HS-27A (cell line): ENCODE data around the gene TUSC2.

Experiments
- DNase-seq: peaks from one replicate; pipeline ENCODE4 v3.0.0-alpha.2; 2012; ENCODE audit warnings: low read depth, missing footprints

TUSC2 gene

DNA sequence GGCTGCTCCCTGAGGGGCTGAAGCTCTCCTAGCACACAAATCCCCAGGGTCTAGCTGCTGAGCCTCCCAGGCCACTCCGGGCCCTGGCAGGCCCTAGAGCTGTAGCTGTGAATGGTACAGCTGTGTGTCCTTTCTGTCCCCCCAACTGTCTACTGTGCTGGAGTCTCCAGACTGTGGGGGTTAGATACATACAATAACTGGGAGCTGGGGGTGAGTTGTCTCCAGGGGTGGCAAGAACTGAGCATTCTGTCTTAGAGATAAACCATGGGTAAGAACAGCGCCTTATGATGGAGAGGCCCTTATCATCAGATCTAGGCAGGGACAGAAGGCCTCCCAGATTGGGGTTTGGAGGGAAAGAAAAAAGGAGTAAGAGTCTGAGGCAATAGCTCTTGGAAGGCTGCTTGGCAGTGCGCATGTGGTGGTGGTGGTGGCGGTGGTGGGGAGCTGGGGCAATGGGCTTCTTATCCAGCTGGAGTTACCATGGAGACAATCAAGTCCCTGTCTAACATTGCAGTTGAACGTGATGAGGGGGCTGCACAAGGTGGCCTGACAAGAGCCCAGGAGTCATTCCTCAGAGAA is 26.3 kb upstream of the TUSC2 start:
- no peak for DNase-seq

DNA sequence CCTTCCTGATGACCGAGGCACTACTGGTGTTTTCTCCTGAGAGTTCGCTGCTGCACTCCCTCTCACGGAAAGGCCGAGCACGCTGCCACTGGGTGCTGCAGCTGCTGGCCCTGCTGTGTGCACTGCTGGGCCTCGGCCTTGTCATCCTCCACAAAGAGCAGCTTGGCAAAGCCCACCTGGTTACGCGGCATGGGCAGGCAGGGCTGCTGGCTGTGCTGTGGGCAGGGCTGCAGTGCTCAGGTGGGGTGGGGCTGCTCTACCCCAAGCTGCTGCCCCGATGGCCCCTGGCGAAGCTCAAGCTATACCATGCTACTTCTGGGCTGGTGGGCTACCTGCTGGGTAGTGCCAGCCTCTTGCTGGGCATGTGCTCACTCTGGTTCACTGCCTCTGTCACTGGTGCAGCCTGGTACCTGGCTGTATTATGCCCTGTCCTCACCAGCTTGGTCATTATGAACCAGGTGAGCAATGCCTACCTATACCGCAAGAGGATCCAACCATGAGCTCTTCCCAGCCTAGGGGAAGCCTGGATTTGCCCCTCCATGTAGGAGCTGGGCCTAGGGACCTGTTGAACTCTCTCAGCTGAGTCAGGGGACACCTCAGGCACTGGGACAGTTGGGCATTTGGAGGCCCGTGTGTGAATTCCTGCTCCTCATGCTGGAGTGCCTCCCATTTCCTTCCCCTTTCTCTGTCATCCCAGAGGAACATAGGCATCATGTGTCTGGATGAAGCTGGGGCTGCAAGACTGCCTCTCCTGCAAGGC is 25.4 kb upstream of the TUSC2 start:
- no peak for DNase-seq

DNA sequence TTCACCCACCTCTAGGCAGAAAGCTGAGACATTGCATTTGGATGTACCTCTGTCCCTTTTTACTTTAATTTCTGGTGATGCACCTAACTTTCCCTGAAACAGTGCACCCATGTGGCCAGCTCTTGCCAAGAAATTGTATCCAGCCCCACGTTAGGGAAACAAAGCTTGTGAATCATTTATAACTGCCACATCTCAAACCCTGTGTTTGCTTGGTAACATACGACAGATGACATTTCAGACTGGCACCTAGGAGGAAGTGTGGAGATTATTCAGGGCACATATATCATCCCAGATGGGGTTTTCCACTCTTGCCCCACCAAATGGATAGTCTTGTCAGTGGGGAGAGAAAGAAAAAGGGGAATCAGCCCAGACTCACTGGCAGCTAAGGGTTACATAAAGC is 24.8 kb upstream of the TUSC2 start:
- no peak for DNase-seq

DNA sequence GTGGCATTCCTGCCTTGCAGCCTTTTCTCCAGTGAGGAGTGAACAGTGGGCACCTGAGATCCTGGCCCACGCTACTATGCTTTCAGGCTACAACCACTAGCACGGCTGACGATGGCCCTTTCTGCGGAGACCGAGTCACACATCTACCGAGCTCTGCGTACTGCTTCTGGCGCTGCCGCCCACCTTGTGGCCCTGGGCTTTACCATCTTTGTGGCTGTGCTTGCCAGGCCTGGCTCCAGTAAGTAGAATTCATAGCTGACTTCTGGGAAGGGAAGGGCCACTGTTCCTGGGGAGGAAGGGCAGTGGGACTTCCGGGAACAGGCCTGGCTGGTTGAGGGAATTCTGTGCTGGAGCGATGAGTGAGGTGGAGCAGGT is 23.3 kb upstream of the TUSC2 start:
- DNase-seq, result no peak

DNA sequence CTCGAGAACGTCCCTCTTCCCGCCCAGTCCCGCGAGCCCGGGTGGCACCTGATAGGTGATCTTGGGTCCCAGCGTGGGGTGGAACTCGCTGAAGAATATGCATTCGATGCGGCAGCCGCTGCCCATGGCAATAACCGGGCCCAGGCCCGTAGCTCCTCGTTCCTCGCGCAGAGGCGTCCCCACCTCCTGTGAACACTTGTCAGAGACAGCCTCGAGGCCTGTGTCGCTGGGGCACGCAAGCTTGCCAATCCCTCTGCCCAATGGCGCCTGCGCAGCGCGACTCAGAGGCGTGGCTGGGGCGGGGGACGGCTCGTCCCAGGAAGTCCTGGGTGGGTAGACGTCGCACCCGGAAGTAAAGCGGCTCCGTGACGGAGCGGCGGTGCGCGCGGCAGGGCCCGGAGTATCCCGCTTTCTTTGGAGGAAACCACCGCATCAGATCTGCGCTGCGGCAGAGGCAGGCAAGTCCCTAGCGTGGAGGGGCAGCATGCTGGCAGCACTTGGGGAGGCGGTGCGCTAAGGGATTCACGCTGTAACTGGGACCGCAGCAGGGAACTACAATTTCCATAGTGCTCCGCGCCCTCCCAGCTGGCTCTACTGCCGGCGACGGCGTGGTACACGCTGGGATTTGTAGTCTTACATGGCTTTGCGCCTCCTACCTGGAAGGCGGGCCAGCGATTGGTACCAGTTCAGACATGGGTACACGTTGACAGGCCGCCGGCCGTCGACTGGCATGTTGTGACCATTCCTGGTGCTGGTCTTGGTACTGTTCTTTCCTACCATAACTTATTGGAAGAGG is 22.7 kb upstream of the TUSC2 start, which contains the start of the genes CYB561D2 and NPRL2:
Gene CYB561D2 (plus strand): TSS at position 336 of the 796 bp plus-strand sequence. CDS start 572 bp downstream, outside the sequence.
Gene NPRL2 (minus strand): TSS at position 249 of the 796 bp plus-strand sequence. CDS start 123 bp downstream, at position 126.
- DNase-seq, result peak; percentile 86

DNA sequence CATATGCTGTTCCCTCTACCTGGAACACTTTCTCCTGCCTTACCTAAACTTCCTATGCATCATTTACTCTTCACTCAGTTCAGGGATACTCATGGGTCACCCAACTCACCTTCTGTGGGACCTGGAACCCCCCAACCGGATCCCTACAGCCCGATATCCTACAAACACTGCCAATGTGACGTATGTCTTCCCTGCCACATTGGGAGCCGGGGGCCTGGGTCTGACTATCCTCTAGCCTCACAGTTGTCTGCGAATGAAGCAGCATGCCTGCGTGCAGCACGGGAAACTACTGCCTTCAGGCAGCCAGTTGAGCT is 22.1 kb upstream of the TUSC2 start:
- no peak for DNase-seq

DNA sequence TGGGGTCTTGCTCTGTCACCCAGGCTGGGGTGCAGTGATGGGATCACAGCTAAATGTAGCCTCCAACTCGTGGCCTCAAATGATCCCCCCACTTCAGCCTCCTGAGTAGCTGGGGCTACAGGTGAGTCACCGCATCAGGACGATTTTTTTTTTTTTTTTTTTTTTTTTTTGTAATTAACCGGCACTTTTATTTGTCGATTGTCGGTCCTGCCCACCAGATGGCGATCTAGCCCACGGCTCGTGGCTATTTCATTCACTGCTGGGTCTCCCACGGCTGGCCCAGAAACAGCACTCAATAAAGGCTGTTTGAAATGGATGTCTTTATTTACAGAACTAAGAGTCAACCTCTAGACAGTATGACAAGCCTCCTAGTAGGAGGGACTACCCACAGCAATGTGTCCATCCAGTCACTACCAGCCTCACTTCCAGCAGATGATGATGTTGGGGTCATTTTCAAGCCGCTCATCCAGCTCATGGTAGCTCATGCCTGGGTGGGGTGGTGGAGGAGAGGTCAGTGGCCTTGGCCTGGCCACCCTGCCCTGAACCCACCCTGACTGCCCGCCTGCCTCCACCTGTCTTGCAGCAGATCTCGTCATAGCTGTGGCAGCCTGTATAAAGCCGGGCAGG is 19.3 kb upstream of the TUSC2 start:
- peak; percentile 59 for DNase-seq

DNA sequence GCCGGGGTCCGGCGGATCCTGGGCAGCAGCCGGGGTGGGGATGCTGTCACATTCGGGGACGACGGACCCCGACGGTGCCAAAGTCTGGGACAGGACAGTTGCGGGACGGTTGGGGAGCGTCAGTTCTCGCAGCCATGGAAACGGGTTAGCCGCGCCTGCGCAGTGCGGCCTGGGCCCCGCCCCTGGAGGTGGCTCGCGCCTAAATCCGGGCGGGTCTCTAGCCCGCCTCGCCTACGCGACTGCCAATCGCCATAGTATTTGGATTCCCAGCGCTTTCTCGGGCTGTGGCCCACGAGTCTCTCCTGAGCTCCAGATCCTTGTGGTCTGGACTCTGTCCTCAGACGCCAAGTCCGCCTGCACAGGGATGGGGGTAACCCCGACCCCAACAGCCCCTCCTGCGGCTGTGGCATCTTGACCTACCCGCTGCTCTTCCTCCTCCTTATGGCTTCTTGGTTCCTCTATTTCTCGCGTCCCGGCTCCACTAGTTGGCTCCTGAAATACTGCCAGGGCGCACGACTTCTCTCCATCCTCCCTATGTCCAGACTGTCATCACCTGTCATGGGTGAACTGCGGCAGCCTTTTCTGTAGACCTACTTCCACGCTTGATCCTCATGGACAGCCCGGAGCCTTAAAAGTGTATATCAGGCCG is 17.7 kb upstream of the TUSC2 start, which contains the start of gene ZMYND10:
Gene ZMYND10 (minus strand): TSS at position 147 of the 649 bp plus-strand sequence. CDS start 153 bp downstream, outside the sequence.
- DNase-seq, result no peak

DNA sequence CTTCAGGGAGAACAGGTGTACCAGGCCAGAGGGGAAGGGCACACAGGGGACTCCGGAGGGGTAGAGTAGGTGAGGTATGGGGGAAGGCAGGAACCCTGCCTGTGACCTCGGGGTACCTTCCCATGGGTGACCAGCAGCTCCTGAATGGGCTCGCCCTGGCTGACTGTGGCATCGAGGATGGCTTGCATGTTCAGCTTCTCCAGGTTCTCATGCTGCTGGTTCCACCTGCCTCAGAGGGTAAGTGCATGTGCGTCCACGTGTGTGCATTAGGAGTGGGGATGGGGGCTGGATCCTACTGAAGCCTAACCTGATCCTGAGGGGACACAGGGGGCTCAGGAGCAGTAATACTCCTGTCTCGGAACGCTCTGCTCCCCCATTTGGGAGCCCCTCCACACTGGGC is 17.0 kb upstream of the TUSC2 start:
- DNase-seq, result no peak

DNA sequence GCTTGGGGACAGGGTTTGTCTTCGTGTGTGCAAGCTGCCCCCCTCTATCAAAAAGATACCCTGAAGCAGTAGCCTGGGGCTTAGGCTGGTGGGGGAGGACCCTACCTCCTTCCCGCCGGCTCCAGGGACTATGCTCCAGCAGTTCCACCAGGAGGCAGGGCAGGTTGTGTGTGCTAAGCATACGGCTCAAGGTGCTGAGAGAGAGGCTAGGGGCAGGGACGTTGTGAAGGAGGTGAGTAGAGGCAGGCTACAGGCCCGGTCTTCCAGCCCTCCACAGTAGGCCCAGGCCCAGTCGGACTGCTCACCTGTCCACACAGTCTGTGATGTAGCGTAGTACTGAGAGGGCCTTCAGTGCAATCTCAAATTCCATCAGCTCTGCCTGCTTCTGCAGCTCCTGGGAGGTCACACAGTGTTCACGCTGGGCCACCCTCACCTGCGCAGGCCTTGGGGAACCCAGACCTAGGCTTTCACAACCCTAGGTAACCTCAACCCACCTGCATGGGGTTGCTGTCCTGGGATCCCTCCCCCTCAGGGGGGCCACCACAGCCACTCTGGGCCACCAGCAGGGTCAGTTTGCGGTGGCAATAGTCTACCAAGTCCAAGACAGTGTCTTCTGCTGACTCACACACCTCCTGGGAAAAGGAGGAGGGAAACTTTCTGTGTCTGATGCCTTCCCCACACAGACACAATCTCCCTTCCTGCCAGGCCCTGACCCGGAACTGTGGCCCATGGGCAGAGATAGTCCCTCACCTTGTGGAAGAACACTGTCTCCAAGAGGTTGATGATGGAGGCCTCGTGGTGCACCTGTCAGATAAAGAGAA is 15.0 kb upstream of the TUSC2 start:
- DNase-seq, result no peak

DNA sequence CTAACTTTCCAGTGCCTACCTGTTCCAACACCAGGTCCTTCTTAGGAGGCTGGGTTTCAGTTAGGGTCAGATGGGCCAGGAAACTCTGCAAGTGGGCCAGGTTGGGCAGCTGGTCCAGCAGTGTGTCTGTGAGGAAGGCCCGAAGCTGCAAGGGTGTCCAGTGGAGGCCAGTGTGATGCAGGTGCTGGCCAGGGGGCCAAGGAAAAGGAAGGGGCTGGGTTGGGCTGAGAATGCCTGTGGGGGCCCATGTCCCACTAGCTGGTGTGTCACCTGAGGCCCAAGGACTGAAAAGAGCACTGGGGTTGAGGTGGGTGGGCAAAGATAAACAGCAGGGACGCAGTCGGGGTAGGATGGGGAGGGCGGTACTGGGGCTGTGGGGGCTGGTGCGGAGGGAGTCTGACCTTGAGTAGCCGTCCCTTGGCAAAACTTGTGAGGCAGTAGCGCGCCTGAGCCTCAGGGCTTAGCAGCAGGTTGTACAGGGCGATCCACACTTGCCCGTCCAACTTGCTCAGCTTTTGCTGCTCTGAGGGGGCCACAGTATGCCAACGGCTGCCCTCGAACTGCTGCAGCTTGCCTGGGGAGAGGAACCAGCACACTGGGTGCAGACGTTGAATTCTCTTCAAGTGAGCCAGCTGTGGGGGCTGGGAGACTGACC is 14.1 kb upstream of the TUSC2 start:
- no peak for DNase-seq

DNA sequence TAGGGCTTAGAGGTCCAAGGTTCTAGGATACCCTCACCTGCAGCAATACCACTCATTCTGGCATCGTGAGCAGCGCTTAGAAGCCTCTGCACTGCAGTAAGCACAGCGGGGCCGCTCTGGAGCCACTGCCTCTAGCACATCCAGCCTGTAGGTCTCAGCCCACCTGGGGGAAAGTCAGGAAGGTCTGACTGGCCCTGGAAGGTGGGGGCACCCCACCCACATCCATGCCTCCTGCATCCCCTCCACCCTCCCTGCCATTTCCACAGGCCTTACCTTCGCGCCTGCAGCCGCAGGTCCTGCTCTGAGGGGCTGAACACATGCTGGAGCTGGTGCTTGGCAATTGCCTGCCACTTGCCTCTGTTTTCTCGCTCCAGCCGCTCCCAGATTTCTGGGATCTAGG is 13.5 kb upstream of the TUSC2 start:
- DNase-seq, result no peak

DNA sequence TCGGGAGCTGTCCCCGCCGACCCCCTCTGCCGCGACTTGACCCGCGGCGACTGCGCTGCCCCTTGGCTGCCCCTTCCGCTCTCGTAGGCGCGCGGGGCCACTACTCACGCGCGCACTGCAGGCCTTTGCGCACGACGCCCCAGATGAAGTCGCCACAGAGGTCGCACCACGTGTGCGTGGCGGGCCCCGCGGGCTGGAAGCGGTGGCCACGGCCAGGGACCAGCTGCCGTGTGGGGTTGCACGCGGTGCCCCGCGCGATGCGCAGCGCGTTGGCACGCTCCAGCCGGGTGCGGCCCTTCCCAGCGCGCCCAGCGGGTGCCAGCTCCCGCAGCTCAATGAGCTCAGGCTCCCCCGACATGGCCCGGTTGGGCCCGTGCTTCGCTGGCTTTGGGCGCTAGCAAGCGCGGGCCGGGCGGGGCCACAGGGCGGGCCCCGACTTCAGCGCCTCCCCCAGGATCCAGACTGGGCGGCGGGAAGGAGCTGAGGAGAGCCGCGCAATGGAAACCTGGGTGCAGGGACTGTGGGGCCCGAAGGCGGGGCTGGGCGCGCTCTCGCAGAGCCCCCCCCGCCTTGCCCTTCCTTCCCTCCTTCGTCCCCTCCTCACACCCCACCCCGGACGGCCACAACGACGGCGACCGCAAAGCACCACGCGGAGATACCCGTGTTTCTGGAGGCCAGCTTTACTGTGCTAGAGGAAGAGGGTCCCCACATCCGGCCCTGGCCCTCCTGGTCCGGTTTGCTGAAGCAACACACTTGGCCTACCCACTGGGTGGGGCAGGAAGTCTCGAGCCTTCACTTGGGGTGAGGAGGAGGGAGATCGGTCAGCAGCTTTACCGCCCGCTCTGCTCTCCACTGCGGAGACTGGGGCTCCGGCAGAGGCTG is 12.7 kb upstream of the TUSC2 start, which contains the start of gene RASSF1:
Gene RASSF1 (minus strand): TSS at position 389 of the 882 bp plus-strand sequence. CDS start 31 bp downstream, at position 358.
- peak; percentile 49 for DNase-seq

DNA sequence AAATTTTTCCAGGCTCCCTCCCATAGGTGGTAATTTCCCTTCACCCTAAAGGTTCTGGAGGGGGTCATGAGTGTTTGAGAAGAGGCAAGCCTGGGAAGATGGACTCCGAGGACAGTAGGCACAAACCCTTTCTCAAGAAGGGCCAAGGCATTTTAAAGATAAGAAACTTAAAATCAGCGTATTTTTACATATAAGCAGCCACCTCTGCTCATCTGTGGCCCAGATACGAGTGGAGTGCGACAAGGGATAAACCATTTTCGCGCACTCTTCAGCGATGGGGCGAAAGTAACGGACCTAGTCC is 12.1 kb upstream of the TUSC2 start:
- DNase-seq, result no peak

DNA sequence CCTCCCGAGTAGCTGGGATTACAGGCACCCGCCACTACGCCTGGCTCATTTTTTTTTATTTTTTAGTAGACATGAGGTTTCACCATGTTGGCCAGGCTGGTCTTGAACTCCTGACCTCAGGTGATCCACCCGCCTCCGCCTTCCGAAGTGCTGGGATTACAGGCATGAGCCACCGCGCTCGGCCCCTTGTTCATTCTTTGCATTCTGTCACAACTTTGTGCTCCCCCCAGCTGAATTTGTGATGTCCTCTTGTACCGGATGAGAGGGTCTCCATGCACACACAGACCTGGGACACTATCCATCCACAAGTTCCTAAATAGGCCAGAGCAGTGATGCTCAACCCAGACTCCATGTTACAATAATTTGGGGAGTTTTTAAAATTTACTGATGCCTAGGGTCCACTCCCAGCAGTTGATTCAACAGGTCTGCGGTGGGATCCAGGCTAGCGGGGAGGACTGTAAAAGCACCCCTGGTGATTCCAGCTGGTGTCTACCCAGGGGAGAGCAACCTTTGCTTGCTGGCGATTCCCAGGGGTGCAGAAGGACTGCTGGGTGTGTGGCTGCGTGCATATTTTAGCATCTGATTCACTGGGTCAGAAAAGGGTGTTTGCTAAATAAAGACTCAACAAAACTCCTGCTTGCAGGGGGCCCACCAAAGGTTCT is 11.6 kb upstream of the TUSC2 start:
- no peak for DNase-seq

DNA sequence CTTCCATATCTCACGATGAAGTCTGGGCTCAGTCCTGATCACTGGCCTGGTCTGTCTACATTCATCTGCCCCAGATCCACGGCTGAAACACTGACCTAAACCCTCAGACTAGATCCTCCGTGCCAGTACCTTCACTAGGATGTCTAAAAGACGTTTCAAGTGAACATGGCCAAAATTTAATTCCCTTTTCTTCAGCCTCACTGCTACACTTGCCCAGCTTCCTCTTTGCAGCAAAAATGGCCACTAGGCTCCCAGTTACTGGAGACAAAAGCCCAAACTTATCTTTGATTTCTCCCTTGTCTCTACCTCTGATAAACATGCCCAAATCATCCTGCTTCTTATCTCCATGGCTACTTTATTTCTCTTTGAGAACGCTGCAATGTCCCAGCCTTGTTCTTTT is 10.9 kb upstream of the TUSC2 start:
- DNase-seq, result no peak

DNA sequence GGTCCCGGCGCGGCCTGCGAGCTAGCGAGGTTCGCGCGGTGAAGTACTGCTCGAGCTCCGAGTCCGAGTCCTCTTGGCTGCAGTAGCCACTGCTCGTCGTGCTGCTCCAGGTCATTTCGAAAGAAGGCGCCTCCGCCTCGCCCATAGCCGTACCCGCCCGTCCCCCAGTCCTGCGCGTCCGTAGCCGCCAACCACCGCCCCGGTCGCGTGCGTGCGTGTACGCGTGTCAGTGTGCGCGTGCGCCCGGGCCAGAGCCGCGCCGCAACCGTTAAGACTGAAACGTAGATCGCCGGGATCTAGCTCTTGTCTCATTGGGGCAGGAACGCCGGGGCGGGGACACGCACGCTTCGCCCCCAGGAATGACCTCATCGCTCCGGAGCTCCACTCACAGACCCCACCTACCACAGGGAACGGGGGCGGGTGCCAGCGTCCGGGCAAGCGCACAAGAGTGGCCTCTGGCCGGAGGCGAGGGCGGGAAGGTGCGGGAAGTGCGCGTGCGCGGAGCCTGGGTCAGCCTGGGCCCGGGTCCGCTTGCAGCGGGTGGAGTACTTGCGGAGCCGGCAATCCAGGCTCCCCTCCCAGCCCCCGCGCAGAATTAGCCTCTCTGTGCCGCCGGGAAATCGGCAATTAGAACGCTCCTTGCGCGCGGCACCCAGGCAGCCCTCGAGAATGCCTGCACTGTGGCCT is 9.3 kb upstream of the TUSC2 start:
- peak; percentile 98 for DNase-seq

DNA sequence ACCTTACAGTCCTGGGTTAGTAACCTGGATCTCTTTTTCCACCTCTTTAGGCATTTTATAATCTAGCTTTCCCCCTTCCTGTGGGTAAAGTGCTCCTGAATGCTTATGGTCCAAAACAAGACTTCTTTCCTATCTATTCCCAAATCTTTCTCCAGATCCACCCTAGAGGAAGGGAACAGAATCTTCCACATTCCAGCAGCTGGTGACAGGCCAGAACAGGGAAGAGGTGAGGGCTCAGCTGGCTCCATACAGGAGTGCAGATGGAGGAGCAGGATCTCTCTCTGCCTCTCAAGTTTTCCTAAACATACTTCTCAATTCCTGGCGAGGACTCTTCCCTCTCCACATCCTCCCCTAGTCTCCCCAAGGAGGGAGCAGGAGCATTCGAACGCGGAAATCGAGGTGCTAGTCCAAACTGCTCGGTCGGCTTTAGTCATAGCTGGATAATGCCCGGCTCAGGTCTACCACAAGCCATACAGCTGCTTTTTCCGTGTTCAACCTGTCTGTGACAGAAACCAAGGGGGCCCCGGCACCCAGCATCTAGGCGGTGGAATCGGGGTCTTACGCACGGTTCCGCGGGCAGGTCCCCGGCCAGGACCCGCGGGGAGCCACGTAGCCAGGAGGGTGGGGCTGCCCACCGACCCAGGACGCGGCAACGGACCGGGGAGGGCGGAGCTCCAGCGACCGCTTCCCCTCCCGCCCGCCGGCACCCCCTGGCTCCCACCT is 8.6 kb upstream of the TUSC2 start:
- DNase-seq, result no peak
